ENCODE results near the gene FADS6.

The FADS6 gene

GRCh38 chr17:74833501-74834377, 59.7 kb downstream of the FADS6 start:
- H3K4me3 ChIP-seq (replicated peaks; ENCODE audit: low read depth, low read length) = no peak overlapping the region
- no peak for DNase-seq (ENCODE audit: extremely low read depth, low read depth)
- no peak for TF ChIP-seq CTCF (IDR thresholded peaks at IDR 0.05; ENCODE audit: low read depth, low read length, missing control alignments)

GRCh38 chr17:74832421-74832820, 61.0 kb downstream of the FADS6 start:
- no peak overlapping the region for H3K4me3 ChIP-seq (replicated peaks; ENCODE audit: low read depth, low read length)

GRCh38 chr17:74831444-74832146, 61.8 kb downstream of the FADS6 start:
- no peak overlapping the region for H3K4me3 ChIP-seq (replicated peaks; ENCODE audit: low read depth, low read length)
- no peak for TF ChIP-seq CTCF (IDR thresholded peaks at IDR 0.05; ENCODE audit: low read depth, low read length, missing control alignments)
- DNase-seq (ENCODE audit: extremely low read depth, low read depth) = no peak

More at GRCh38 chr17:74832421-74832820, 61.0 kb downstream of the FADS6 start:
- TF ChIP-seq CTCF (IDR thresholded peaks at IDR 0.05; ENCODE audit: low read depth, low read length, missing control alignments) = no peak
- DNase-seq (ENCODE audit: extremely low read depth, low read depth) = no peak

GRCh38 chr17:74830861-74831260, 62.6 kb downstream of the FADS6 start:
- no peak for DNase-seq (ENCODE audit: extremely low read depth, low read depth)
- H3K4me3 ChIP-seq (replicated peaks; ENCODE audit: low read depth, low read length) = no peak overlapping the region
- no peak for TF ChIP-seq CTCF (IDR thresholded peaks at IDR 0.05; ENCODE audit: low read depth, low read length, missing control alignments)

- H3K4me3 ChIP-seq (replicated peaks; ENCODE audit: low read depth, low read length) = no peak overlapping the region
- no peak for TF ChIP-seq CTCF (IDR thresholded peaks at IDR 0.05; ENCODE audit: low read depth, low read length, missing control alignments)
- no peak for DNase-seq (ENCODE audit: extremely low read depth, low read depth)
Measured at GRCh38 chr17:74827800-74828199, 65.6 kb downstream of the FADS6 start.
